K562 (cell line): ENCODE measurements around the gene CASTOR1. TPM values are rescaled to one million over a fixed set of nuclear protein-coding genes. Genes with fewer than 3 reads are reported as not detected.

Experiments used
- CBFA2T3 ChIP-seq: fragments of 450-650 bp; IDR thresholded peaks from 2 replicates; pipeline ENCODE4 v1.6.1; 2017
- CGGBP1 ChIP-seq: fragments of 250-450 bp; sonication (Bioruptor Pico); IDR thresholded peaks from 2 replicates; pipeline ENCODE4 v1.9.0; 2021; ENCODE audit warnings: mild to moderate bottlenecking
- ETV5 ChIP-seq: sonication (generic); formaldehyde crosslinking; IDR thresholded peaks from 2 replicates; pipeline ENCODE4 v1.4.0; 2020; ENCODE audit warnings: low read depth, mild to moderate bottlenecking, missing genetic modification reagents
- L3MBTL2 ChIP-seq: fragments of 450-650 bp; IDR thresholded peaks from 2 replicates; pipeline ENCODE4 v1.6.1; 2016; ENCODE audit warnings: mild to moderate bottlenecking, moderate library complexity
- MGA ChIP-seq: fragments of 450-650 bp; IDR thresholded peaks from 2 replicates; pipeline ENCODE4 v1.6.1; 2016; ENCODE audit warnings: mild to moderate bottlenecking, moderate library complexity
- NRF1 ChIP-seq, 2 experiments: fragments of 450-650 bp; IDR thresholded peaks in 1 of 2; conservative IDR thresholded peaks in 1 of 2; 2 replicates each; pipeline ENCODE4 v1.6.1; 2014; ENCODE audit warnings: mild to moderate bottlenecking in 2 of 2
- SIN3B ChIP-seq: fragments of 450-650 bp; IDR thresholded peaks from 2 replicates; pipeline ENCODE4 v1.6.1; 2017; ENCODE audit warnings: low read depth, mild to moderate bottlenecking, moderate library complexity
- SRSF9 ChIP-seq: fragments of 200-400 bp; formaldehyde crosslinking; IDR thresholded peaks from 2 replicates; pipeline ENCODE4 v1.6.1; 2017; ENCODE audit warnings: low read depth, low read length, borderline replicate concordance
- polyA plus RNA-seq, 8 experiments: library from polyadenylated mRNA; depleted of rRNA in 4 of 8; stranded (reverse) in 5 of 8; unstranded in 3 of 8; fragments of >200 nt; fragmentation: Nextera tagmentation in 2 of 8; fragmentation: Illumina TruSeq in 1 of 8; extraction: Ambion mirVana in 2 of 8; extraction: Trizol in 1 of 8; gene quantifications; 2 replicates each; pipeline versions ENCODE4 v1.2.1 to v1.2.3, GENCODE V29; 2011 to 2014; ENCODE audit warnings: inconsistent platforms in 1 of 8, missing spikeins in 1 of 8
- total RNA-seq, 7 experiments: library from RNA; depleted of rRNA in 6 of 7; stranded (reverse); fragments of >200 nt in 6 of 7; fragmentation: Illumina TruSeq in 2 of 7; extraction: Trizol in 2 of 7; gene quantifications; 2 replicates each; pipeline versions ENCODE4 v1.2.1 to v1.2.3, GENCODE V29; 2011 to 2021; ENCODE audit warnings: low replicate concordance in 1 of 7
- TF ChIP-seq, protein P1 (sequence below): sonication (generic); formaldehyde crosslinking; IDR thresholded peaks from 2 replicates; pipeline ENCODE4 v1.9.0; 2022; ENCODE audit warnings: mild to moderate bottlenecking, missing genetic modification reagents
- TF ChIP-seq, protein P2 (sequence below), 2 experiments: IDR thresholded peaks; 2 replicates each; pipeline ENCODE4 v1.6.1; 2011; ENCODE audit warnings: borderline replicate concordance in 1 of 2, control low read depth in 1 of 2, low read depth in 1 of 2, low read length in 1 of 2, mild to moderate bottlenecking in 1 of 2, mixed read lengths in 1 of 2, moderate library complexity in 1 of 2; ENCODE audit not compliant: insufficient read depth in 1 of 2, insufficient read length in 1 of 2, poor library complexity in 1 of 2, severe bottlenecking in 1 of 2; ENCODE audit errors: extremely low read depth in 1 of 2
- TF ChIP-seq, protein P3 (sequence below): fragments of 450-650 bp; IDR thresholded peaks from 2 replicates; pipeline ENCODE4 v1.6.1; 2016; ENCODE audit warnings: antibody characterized with exemption

Gene CASTOR1
- total and polyA plus RNA-seq, 9 of the 15 experiments (the other 6 are each of a cell fraction or from before 2014, with no cell fraction given): 0.35 to 2.6 (median 1.1) TPM

DNA sequence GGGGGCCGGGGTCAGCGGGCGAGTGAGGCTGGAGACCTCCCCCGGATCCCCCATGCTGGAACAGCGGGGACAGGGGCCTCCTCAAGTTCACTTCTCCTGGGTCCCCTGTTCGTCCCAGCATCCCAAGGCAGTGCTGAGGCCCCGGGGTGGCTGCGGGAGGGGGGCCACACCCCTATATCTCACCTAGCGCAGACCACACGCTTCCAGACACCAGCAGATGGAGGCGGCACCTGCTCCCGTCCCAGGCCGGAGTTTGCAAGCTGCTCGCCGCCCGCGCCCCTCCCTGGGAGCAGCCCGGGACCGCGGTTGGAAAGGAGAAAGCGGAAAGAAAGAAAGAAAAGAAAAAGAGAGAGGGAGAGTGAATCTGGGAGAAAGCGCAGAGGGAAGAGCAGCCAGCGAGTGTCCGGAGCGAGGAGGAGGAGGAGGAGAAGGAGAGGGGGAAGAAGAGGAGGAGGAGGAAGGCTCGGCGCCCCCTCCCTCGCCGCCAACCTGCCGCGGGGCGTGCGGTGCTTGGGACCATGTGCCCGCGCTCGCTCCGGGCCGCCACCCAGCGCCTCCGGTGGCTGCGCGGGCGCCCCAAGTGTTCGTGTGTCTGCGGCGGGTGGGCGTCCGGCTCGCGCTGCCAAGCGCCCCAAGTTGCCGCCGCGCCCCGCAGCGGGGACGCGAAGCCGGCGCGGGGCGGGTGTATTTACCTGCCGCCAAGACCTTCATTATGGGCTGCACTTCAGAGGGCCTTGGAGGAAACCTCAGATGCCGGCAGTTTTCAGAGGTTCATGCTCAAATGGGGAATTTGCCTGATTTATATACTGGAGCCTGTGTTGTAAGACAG is 43.1 kb downstream of the CASTOR1 start, which contains the start of gene LIF (continued):
- TF ChIP-seq MGA: peak; percentile 50
- TF ChIP-seq, protein P1, sequence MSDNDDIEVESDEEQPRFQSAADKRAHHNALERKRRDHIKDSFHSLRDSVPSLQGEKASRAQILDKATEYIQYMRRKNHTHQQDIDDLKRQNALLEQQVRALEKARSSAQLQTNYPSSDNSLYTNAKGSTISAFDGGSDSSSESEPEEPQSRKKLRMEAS: peak; percentile 70
- no peak for TF ChIP-seq ETV5
- TF ChIP-seq SIN3B: 0 out of 2 replicates have a peak, but pooled peaks have one; percentile 25
- TF ChIP-seq, protein P2, sequence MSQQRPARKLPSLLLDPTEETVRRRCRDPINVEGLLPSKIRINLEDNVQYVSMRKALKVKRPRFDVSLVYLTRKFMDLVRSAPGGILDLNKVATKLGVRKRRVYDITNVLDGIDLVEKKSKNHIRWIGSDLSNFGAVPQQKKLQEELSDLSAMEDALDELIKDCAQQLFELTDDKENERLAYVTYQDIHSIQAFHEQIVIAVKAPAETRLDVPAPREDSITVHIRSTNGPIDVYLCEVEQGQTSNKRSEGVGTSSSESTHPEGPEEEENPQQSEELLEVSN (IDR thresholded peaks at IDR 0.05; ENCODE audit: borderline replicate concordance in 1 of 2, extremely low read depth in 1 of 2, insufficient read depth in 1 of 2, insufficient read length in 1 of 2, low read depth in 1 of 2, low read length in 1 of 2, poor library complexity in 1 of 2, severe bottlenecking in 1 of 2): peak; percentile 42 to 90
- TF ChIP-seq CGGBP1 (CRISPR knock-in tag): no peak
- peak in 1 of 2 experiments; percentile 48; a peak in 2 of 4 replicates for TF ChIP-seq NRF1 (conservative IDR thresholded peaks at IDR 0.05 in 1 of 2, IDR thresholded peaks at IDR 0.05 in 1 of 2)
- peak; percentile 86 for TF ChIP-seq L3MBTL2
- 0 out of 2 replicates have a peak, but pooled peaks have one; percentile 7 for TF ChIP-seq CBFA2T3
- TF ChIP-seq, protein P3, sequence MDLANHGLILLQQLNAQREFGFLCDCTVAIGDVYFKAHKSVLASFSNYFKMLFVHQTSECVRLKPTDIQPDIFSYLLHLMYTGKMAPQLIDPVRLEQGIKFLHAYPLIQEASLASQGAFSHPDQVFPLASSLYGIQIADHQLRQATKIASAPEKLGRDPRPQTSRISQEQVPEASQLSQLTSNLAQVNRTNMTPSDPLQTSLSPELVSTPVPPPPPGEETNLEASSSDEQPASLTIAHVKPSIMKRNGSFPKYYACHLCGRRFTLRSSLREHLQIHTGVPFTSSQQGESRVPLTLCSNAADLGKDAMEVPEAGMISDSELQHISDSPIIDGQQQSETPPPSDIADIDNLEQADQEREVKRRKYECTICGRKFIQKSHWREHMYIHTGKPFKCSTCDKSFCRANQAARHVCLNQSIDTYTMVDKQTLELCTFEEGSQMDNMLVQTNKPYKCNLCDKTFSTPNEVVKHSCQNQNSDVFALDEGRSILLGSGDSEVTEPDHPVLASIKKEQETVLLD: no peak
- TF ChIP-seq SRSF9: no peak
